Stimulated activated CD8-positive, alpha-beta memory T cell treated with anti-CD3 and anti-CD28 coated beads, Interleukin-7, amount 100 ng/mL, for 24 hours (primary cell): ENCODE measurements around the gene MRPS23.

Source experiments
- DNase-seq: peaks from one replicate; pipeline ENCODE4 v3.0.0-alpha.2; 2020; ENCODE audit warnings: low read depth

MRPS23 gene

DNA sequence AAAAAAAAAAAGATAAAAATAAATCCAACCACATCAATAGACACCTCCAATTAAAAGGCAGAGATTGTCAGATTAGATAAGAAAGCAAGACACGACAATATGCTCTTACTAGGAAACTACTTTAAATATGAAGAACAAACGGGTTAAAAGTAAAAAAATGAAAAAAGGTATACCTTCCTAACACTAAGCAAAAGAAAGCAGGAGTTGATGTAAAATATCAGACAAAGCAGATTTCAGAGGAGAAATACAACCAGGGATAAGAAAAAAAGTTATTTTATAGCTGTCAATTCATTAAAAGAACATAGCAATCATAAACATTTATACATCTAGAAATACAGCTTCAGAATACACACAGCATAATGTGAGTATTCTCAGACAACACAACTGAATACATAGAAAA is 55.0 kb downstream of the MRPS23 start:
- DNase-seq = no peak

DNA sequence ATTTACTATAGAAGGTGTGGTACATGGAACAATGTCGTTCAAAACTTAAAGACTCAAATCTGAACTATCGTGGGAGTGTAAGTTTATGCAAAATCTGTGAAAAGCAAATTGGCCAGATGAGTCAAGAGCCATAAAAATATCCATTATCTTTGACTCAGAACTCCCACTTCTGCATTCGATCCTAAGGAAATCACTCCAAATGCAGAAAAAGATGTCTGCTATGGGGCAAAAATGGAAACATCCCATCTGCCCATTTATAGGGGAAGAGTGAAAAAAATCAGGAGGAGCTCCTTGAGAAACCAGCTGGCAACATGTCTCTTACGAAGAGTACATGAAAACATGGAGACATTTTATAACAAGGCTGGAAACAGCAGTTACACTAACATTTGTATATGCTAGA is 61.1 kb downstream of the MRPS23 start:
- no peak for DNase-seq

DNA sequence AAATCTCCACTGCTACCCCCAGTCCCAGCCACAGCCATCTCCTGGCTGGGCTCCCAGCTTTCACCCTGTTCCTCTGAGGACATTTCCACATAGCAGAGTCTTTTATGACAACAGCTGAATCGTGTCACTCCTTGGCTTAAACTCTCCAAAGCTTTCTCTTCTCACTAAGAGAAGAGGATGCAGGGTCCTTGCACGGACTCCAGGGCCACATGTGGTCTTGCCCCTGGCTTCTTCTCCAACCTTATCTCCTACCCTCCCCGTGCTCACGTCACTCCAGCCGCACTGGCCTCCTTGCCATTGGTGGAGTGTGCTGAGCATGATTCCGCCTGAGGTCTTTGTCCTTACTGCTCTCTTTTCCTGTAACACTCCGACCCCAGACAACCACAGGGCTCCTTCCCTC is 64.8 kb downstream of the MRPS23 start:
- no peak for DNase-seq
